Measurements from ENCODE around the gene LRRC7.
"Not testable (repeated sequence)": the region's sequence is repeated elsewhere in the genome, so short reads cannot be mapped to it uniquely, and the experiment has no call there.

LRRC7 gene

GRCh38 chr1:69702085-69702484 is 134.4 kb downstream of the LRRC7 start:
- no peak for DNase-seq

- no peak for DNase-seq
These were observed 138.8 kb downstream of the LRRC7 start for GRCh38 chr1:69706473-69706872.

GRCh38 chr1:69707103-69707502 is 139.4 kb downstream of the LRRC7 start:
- DNase-seq, result no peak

GRCh38 chr1:69710484-69711189 is 142.9 kb downstream of the LRRC7 start:
- DNase-seq, result no peak

- no peak for DNase-seq
These were observed 143.6 kb downstream of the LRRC7 start for GRCh38 chr1:69711190-69711930.

- DNase-seq, result not testable (repeated sequence)
These were observed 150.1 kb downstream of the LRRC7 start for GRCh38 chr1:69717834-69718233.

GRCh38 chr1:69728206-69728605 is 160.5 kb downstream of the LRRC7 start:
- no peak for DNase-seq

- no peak for DNase-seq
These were observed 165.3 kb downstream of the LRRC7 start for GRCh38 chr1:69733061-69733460.

- DNase-seq, result peak in 1 of 5 donors; percentile 25
These were observed 169.9 kb downstream of the LRRC7 start for GRCh38 chr1:69737527-69738185.

GRCh38 chr1:69738458-69739250 is 170.9 kb downstream of the LRRC7 start:
- no peak for DNase-seq

- DNase-seq, result no peak
These were observed 171.5 kb downstream of the LRRC7 start for GRCh38 chr1:69739251-69739605.

GRCh38 chr1:69743146-69743545 is 175.4 kb downstream of the LRRC7 start:
- DNase-seq, result no peak

- DNase-seq, result no peak
These were observed 176.7 kb downstream of the LRRC7 start for GRCh38 chr1:69744381-69744780.

- DNase-seq, result no peak
These were observed 179.5 kb downstream of the LRRC7 start for GRCh38 chr1:69747207-69747606.

GRCh38 chr1:69750638-69751037 is 182.9 kb downstream of the LRRC7 start:
- DNase-seq, result no peak

- no peak for DNase-seq
These were observed 185.1 kb downstream of the LRRC7 start for GRCh38 chr1:69752831-69753230.

- no peak for DNase-seq
These were observed 186.8 kb downstream of the LRRC7 start for GRCh38 chr1:69754521-69754920.

- no peak for DNase-seq
These were observed 187.9 kb downstream of the LRRC7 start for GRCh38 chr1:69755647-69756046.

- DNase-seq, result no peak
These were observed 198.2 kb downstream of the LRRC7 start for GRCh38 chr1:69765951-69766350.

GRCh38 chr1:69766431-69767180 is 198.9 kb downstream of the LRRC7 start:
- no peak for DNase-seq

- DNase-seq, result no peak
These were observed 208.8 kb downstream of the LRRC7 start for GRCh38 chr1:69776555-69776954.

GRCh38 chr1:69777423-69777822 is 209.7 kb downstream of the LRRC7 start:
- no peak for DNase-seq

All from T-helper 1 cell (primary cell).